Measurements from ENCODE around the gene COMMD9.

Gene COMMD9

GRCh38 chr11:36251823-36252222 is 37.4 kb downstream of the COMMD9 start:
- DNase-seq = no peak

- no peak for DNase-seq
Observed at GRCh38 chr11:36249246-36249645, 40.0 kb downstream of the COMMD9 start.

GRCh38 chr11:36248436-36248835 is 40.8 kb downstream of the COMMD9 start:
- no peak for DNase-seq

- no peak for DNase-seq
Observed at GRCh38 chr11:36247493-36247892, 41.7 kb downstream of the COMMD9 start.

GRCh38 chr11:36243641-36244040 is 45.6 kb downstream of the COMMD9 start:
- DNase-seq = no peak

GRCh38 chr11:36241497-36241896 is 47.7 kb downstream of the COMMD9 start:
- DNase-seq = no peak

- DNase-seq = no peak
Observed at GRCh38 chr11:36240801-36241200, 48.4 kb downstream of the COMMD9 start.

GRCh38 chr11:36240173-36240572 is 49.1 kb downstream of the COMMD9 start:
- no peak for DNase-seq

GRCh38 chr11:36239636-36240035 is 49.6 kb downstream of the COMMD9 start:
- DNase-seq = no peak

GRCh38 chr11:36238881-36239280 is 50.3 kb downstream of the COMMD9 start:
- DNase-seq = no peak

GRCh38 chr11:36238036-36238631 is 51.1 kb downstream of the COMMD9 start:
- no peak for DNase-seq

GRCh38 chr11:36237391-36237790 is 51.8 kb downstream of the COMMD9 start:
- DNase-seq = no peak

GRCh38 chr11:36235750-36236149 is 53.5 kb downstream of the COMMD9 start:
- no peak for DNase-seq

GRCh38 chr11:36234825-36235224 is 54.4 kb downstream of the COMMD9 start:
- DNase-seq = no peak

- DNase-seq = no peak
Observed at GRCh38 chr11:36233204-36233603, 56.0 kb downstream of the COMMD9 start.

GRCh38 chr11:36230779-36231699 is 58.2 kb downstream of the COMMD9 start:
- no peak for DNase-seq

GRCh38 chr11:36229091-36229705 is 60.0 kb downstream of the COMMD9 start:
- no peak for DNase-seq

- no peak for DNase-seq
Observed at GRCh38 chr11:36228689-36229088, 60.5 kb downstream of the COMMD9 start.

- DNase-seq = no peak
Observed at GRCh38 chr11:36227044-36227443, 62.2 kb downstream of the COMMD9 start.

GRCh38 chr11:36224209-36224882 is 64.9 kb downstream of the COMMD9 start:
- no peak for DNase-seq

- no peak for DNase-seq
Observed at GRCh38 chr11:36222831-36223635, 66.2 kb downstream of the COMMD9 start.

Measured in effector CD8-positive, alpha-beta T cell (primary cell).